Measurements from ENCODE around the gene TAOK2.

GRCh38 chr16:30003670-30004423 lies 30.2 kb downstream of the TAOK2 start:
- TF ChIP-seq CTCF (IDR thresholded peaks at IDR 0.05) (no peak), POLR2AphosphoS5 (IDR thresholded peaks at IDR 0.05) (no peak), POLR2A (IDR thresholded peaks at IDR 0.05) (no peak)
